ENCODE results near the gene BCORL1. TPM values are rescaled to one million over a fixed set of nuclear protein-coding genes. Genes with fewer than 3 reads are reported as not detected.

The BCORL1 gene
- total RNA-seq, 6 experiments from 2014 or later = 2.7 to 9.0 (median 4.8) TPM

DNA sequence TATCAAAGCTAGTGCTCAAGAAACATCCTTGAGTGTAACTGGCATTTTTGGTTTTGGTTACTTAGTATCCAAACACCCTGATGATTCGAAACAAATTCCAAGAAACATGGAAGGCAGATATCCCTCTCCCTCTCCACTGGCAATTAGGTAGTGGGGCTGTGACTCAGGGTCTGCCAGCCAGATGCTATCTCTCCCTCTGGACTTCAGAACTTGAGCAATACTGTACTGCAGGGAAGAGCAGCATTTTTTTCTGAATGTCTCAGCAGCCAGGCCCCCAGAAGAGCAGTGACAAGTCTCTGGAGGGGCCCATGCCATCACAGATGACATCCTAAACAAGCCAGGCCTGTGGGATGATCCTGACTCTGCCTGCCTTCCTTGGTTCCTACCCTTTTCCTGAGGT lies 37.3 kb upstream of the BCORL1 start:
- intact Hi-C loops (cut with DNase I) = no loop called here
- no peak for ATAC-seq
- Histone ChIP-seq H3K27me3 (no peaks in the 10 kb centered on the region), H3K4me1 (no peaks in the 10 kb centered on the region), H3K4me3 (no peak overlapping the region), H3K27ac (no peak overlapping the region), H3K9me3 (no peaks in the 10 kb centered on the region), H3K36me3 (no peaks in the 10 kb centered on the region)
- 86% methylated on average over 1 of the region's 1 CpG for WGBS (ENCODE audit: insufficient coverage, low coverage, low lambda C conversion rate, missing lambda C conversion rate)
- no peak for DNase-seq
- TF ChIP-seq POLR2A (IDR thresholded peaks at IDR 0.05) = no peak
- TF ChIP-seq, protein P1, sequence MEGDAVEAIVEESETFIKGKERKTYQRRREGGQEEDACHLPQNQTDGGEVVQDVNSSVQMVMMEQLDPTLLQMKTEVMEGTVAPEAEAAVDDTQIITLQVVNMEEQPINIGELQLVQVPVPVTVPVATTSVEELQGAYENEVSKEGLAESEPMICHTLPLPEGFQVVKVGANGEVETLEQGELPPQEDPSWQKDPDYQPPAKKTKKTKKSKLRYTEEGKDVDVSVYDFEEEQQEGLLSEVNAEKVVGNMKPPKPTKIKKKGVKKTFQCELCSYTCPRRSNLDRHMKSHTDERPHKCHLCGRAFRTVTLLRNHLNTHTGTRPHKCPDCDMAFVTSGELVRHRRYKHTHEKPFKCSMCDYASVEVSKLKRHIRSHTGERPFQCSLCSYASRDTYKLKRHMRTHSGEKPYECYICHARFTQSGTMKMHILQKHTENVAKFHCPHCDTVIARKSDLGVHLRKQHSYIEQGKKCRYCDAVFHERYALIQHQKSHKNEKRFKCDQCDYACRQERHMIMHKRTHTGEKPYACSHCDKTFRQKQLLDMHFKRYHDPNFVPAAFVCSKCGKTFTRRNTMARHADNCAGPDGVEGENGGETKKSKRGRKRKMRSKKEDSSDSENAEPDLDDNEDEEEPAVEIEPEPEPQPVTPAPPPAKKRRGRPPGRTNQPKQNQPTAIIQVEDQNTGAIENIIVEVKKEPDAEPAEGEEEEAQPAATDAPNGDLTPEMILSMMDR (IDR thresholded peaks at IDR 0.05) = no peak

DNA sequence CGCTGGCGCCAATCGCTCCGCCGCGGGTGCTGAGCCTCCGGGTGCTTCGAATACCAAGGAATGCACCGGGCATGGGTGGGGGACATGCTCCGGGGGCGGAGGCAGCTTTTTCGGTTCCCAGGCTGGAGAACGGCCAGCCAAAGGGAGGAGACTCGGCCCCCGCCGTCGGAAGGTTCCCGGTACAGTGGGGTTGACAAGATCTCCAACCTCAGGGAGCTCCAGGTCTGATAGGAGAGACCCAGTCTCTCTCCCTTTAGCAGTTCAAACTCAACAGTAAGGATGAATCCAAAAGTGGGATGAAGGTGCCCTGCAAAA lies 29.1 kb upstream of the BCORL1 start:
- DNase-seq = no peak
- Histone ChIP-seq H3K4me1 (no peaks in the 10 kb centered on the region), H3K27me3 (no peaks in the 10 kb centered on the region), H3K4me3 (peak overlapping the region in 1 of 3 donors; percentile 13), H3K27ac (no peak overlapping the region), H3K9me3 (no peaks in the 10 kb centered on the region), H3K36me3 (no peaks in the 10 kb centered on the region)
- WGBS (ENCODE audit: insufficient coverage, low coverage, low lambda C conversion rate, missing lambda C conversion rate) = 50% methylated on average over 5 of the region's 18 CpGs
- intact Hi-C loops (cut with DNase I) = no loop called here
- TF ChIP-seq POLR2A (IDR thresholded peaks at IDR 0.05) = no peak
- TF ChIP-seq, protein P1 (IDR thresholded peaks at IDR 0.05) = no peak
- ATAC-seq = no peak

DNA sequence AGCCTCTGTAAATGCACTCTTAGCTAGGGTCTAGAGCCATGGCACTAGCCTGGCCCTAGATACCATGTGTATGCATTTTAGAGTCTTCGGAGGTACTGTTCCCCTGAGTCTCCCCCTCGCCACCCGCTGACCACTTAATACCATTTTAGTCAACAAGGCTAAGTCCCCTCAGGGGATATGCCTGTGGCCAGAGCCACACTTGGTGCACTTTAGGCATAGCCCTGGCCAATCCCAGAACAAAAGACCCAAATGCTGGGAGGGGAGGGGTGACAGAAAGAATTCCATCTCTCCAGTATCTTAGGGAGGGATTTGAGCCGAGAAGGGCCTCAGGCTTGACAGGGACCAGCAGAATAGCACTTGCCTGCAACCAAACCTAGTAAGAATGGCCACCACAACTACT lies 28.6 kb upstream of the BCORL1 start:
- Histone ChIP-seq H3K4me1 (no peaks in the 10 kb centered on the region), H3K27ac (no peak overlapping the region), H3K36me3 (no peaks in the 10 kb centered on the region), H3K27me3 (no peaks in the 10 kb centered on the region), H3K4me3 (no peak overlapping the region), H3K9me3 (no peaks in the 10 kb centered on the region)
- TF ChIP-seq, protein P1 (IDR thresholded peaks at IDR 0.05) = no peak
- no peak for TF ChIP-seq POLR2A (IDR thresholded peaks at IDR 0.05)
- intact Hi-C loops (cut with DNase I) = no loop called here
- ATAC-seq (no peak), DNase-seq (no peak)
- WGBS (ENCODE audit: insufficient coverage, low coverage, low lambda C conversion rate, missing lambda C conversion rate) = 69% methylated on average over 3 of the region's 4 CpGs

DNA sequence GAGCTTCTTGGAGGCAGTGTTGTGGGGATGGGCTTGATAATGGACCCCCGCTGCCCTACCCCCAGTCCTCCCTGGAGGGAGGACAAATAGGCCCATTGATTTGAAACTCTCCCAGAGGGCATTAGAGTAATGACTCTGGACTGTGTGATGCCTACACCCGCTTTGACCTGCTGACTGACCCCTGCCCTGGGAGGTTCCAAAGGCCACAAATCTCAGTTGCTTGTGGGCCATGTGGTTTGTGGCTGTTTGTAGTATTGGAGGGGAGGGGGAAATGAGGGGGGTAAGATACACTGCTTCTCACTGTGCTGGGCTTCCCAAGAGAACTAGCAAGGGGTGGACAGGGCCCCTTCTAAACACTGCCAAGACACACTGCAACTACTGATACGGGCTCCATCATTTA lies 27.6 kb upstream of the BCORL1 start:
- DNase-seq (peak in 1 of 3 donors; percentile 46), ATAC-seq (peak in 3 of 4 donors; percentile 14 to 26 (median 15))
- Histone ChIP-seq H3K27ac (no peak overlapping the region), H3K36me3 (no peaks in the 10 kb centered on the region), H3K4me3 (no peak overlapping the region), H3K9me3 (no peaks in the 10 kb centered on the region), H3K4me1 (no peaks in the 10 kb centered on the region), H3K27me3 (no peaks in the 10 kb centered on the region)
- TF ChIP-seq, protein P1 (IDR thresholded peaks at IDR 0.05) = no peak
- TF ChIP-seq POLR2A (IDR thresholded peaks at IDR 0.05) = no peak
- intact Hi-C loops (cut with DNase I) = no loop called here
- 33% methylated on average over 1 of the region's 3 CpGs for WGBS (ENCODE audit: insufficient coverage, low coverage, low lambda C conversion rate, missing lambda C conversion rate)

DNA sequence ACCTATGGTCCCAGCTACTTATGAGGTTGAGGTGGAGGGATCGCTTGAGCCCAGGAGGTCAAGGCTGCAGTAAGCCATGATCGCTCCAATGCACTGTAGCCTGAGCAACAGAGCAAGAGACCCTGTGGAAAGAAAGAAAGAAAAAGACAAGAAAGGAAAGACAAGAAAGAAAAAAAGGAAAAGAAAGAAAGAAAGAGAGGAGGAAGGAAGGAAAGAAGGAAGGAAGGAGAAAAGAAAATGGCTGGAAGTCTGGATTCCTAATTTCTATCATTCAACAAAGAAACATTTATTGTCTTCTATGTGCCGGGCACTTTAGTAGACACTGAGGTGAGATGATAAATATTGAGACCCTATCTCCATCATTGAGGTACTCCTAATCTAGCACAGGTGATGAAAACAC lies 26.8 kb upstream of the BCORL1 start:
- TF ChIP-seq, protein P1 (IDR thresholded peaks at IDR 0.05) = no peak
- no peak for TF ChIP-seq POLR2A (IDR thresholded peaks at IDR 0.05)
- intact Hi-C loops (cut with DNase I) = no loop called here

More for the DNA sequence above, 26.8 kb upstream of the BCORL1 start:
- no peak for DNase-seq
- ATAC-seq = no peak
- WGBS (ENCODE audit: insufficient coverage, low coverage, low lambda C conversion rate, missing lambda C conversion rate) = 64% methylated on average over 3 of the region's 3 CpGs
- Histone ChIP-seq H3K4me3 (no peak overlapping the region), H3K9me3 (no peaks in the 10 kb centered on the region), H3K4me1 (no peaks in the 10 kb centered on the region), H3K27ac (no peak overlapping the region), H3K36me3 (no peaks in the 10 kb centered on the region), H3K27me3 (no peaks in the 10 kb centered on the region)
